Measurements from ENCODE around the gene OR5K2. TPM values are rescaled to one million over a fixed set of nuclear protein-coding genes. Genes with fewer than 3 reads are reported as not detected.

OR5K2 gene
- total RNA-seq, 1 donor from 2014 or later: not detected

GRCh38 chr3:98530676-98531075, 33.2 kb downstream of the OR5K2 start:
- no peak for DNase-seq
- intact Hi-C loops (cut with DNase I): no loop called here
- Histone ChIP-seq H3K4me1 (no peaks in the 10 kb centered on the region), H3K9me3 (no peaks in the 10 kb centered on the region), H3K36me3 (no peaks in the 10 kb centered on the region), H3K4me3 (no peak overlapping the region), H3K27me3 (ENCODE audit: low read depth) (no peaks in the 10 kb centered on the region), H3K27ac (no peak overlapping the region)
- TF ChIP-seq, protein P1, sequence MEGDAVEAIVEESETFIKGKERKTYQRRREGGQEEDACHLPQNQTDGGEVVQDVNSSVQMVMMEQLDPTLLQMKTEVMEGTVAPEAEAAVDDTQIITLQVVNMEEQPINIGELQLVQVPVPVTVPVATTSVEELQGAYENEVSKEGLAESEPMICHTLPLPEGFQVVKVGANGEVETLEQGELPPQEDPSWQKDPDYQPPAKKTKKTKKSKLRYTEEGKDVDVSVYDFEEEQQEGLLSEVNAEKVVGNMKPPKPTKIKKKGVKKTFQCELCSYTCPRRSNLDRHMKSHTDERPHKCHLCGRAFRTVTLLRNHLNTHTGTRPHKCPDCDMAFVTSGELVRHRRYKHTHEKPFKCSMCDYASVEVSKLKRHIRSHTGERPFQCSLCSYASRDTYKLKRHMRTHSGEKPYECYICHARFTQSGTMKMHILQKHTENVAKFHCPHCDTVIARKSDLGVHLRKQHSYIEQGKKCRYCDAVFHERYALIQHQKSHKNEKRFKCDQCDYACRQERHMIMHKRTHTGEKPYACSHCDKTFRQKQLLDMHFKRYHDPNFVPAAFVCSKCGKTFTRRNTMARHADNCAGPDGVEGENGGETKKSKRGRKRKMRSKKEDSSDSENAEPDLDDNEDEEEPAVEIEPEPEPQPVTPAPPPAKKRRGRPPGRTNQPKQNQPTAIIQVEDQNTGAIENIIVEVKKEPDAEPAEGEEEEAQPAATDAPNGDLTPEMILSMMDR (IDR thresholded peaks at IDR 0.05): no peak
- ATAC-seq: no peak

- TF ChIP-seq, protein P1 (IDR thresholded peaks at IDR 0.05): no peak
- no peak within 1 kb of the TSS for H3K4me3 ChIP-seq
Observed at GRCh38 chr3:98531622-98532274, 34.3 kb downstream of the OR5K2 start, which contains the start of gene GPR15. Gene GPR15 (plus strand): TSS chr3:98531978. CDS start chr3:98532034, 56 bp downstream.

GRCh38 chr3:98532275-98532637, 34.8 kb downstream of the OR5K2 start:
- intact Hi-C loops (cut with DNase I): no loop called here
- ATAC-seq: no peak

More at GRCh38 chr3:98531622-98532274, 34.3 kb downstream of the OR5K2 start, which contains the start of gene GPR15:
- H3K27me3 ChIP-seq (ENCODE audit: low read depth): no peaks in the 10 kb centered on the region
- H3K36me3 ChIP-seq: no peaks in the 10 kb centered on the region
- H3K4me1 ChIP-seq: no peaks in the 10 kb centered on the region
- DNase-seq (no peak), ATAC-seq (no peak)
- no peak within 1 kb of the TSS for H3K27ac ChIP-seq
- intact Hi-C loops (cut with DNase I): no loop called here
- H3K9me3 ChIP-seq: no peaks in the 10 kb centered on the region

DNA sequence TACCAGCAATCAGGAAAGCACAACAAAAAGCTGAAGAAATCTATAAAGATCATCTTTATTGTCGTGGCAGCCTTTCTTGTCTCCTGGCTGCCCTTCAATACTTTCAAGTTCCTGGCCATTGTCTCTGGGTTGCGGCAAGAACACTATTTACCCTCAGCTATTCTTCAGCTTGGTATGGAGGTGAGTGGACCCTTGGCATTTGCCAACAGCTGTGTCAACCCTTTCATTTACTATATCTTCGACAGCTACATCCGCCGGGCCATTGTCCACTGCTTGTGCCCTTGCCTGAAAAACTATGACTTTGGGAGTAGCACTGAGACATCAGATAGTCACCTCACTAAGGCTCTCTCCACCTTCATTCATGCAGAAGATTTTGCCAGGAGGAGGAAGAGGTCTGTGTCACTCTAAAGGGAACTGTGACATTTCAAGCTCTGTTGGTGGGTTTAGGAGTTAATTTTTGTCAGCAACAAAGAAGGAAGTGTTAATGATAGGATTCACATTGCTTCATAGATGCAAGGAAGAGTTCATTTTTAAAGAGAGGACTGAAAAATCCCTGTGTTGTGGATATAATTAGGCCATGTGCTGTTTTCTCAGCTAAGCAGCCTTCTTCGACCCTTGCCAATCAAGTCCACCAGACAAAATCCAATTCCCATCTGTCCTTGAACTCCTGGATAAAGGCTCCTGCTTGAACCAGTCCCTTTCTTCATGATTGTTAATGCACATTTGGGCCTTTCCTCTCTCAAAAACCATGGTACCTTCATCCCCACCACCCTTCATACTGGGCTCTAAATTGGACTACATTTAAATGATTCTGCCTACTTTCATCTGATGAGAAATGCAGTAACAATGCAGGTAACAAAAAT, 35.5 kb downstream of the OR5K2 start:
- Histone ChIP-seq H3K36me3 (no peaks in the 10 kb centered on the region), H3K27ac (no peak overlapping the region), H3K9me3 (no peaks in the 10 kb centered on the region), H3K4me1 (no peaks in the 10 kb centered on the region), H3K4me3 (no peak overlapping the region), H3K27me3 (ENCODE audit: low read depth) (no peaks in the 10 kb centered on the region)
- no peak for DNase-seq
- no peak for ATAC-seq
- intact Hi-C loops (cut with DNase I): no loop called here
- TF ChIP-seq, protein P1 (IDR thresholded peaks at IDR 0.05): no peak

More at GRCh38 chr3:98532275-98532637, 34.8 kb downstream of the OR5K2 start:
- Histone ChIP-seq H3K4me1 (no peaks in the 10 kb centered on the region), H3K36me3 (no peaks in the 10 kb centered on the region), H3K27ac (no peak overlapping the region), H3K9me3 (no peaks in the 10 kb centered on the region), H3K27me3 (ENCODE audit: low read depth) (no peaks in the 10 kb centered on the region), H3K4me3 (no peak overlapping the region)
- no peak for DNase-seq
- TF ChIP-seq, protein P1 (IDR thresholded peaks at IDR 0.05): no peak

GRCh38 chr3:98534168-98534567, 36.7 kb downstream of the OR5K2 start:
- intact Hi-C loops (cut with DNase I): no loop called here
- TF ChIP-seq, protein P1 (IDR thresholded peaks at IDR 0.05): no peak
- no peak for ATAC-seq

More at GRCh38 chr3:98534168-98534567, 36.7 kb downstream of the OR5K2 start:
- Histone ChIP-seq H3K9me3 (no peaks in the 10 kb centered on the region), H3K36me3 (no peaks in the 10 kb centered on the region), H3K4me1 (no peaks in the 10 kb centered on the region), H3K27ac (no peak overlapping the region), H3K4me3 (no peak overlapping the region), H3K27me3 (ENCODE audit: low read depth) (no peaks in the 10 kb centered on the region)
- no peak for DNase-seq

Measured in lower lobe of right lung (tissue), 2 donors.